Tibial nerve (tissue), 4 donors: ENCODE measurements around the gene TENM3. TPM values are rescaled to one million over a fixed set of nuclear protein-coding genes. Genes with fewer than 3 reads are reported as not detected.

Experiments
- DNase-seq, 2 donors: peaks; one replicate each; pipeline ENCODE4 v3.0.0-alpha.2; 2019; ENCODE audit warnings: low spot score in 2 of 2
- H3K27ac ChIP-seq, 4 donors: fragments of 200-600 bp; sonication (generic) in 3 of 4; one replicate each; pipeline ENCODE4 v1.5.1; 2017 to 2019; ENCODE audit warnings: mild to moderate bottlenecking in 1 of 4
- H3K27me3 ChIP-seq, 2 donors: fragments of 200-600 bp; sonication (generic) in 1 of 2; one replicate each; pipeline versions ENCODE4 v1.5.1 to v1.6.0; 2017 to 2019
- H3K36me3 ChIP-seq, 3 donors: fragments of 200-600 bp; sonication (generic); one replicate each; pipeline ENCODE4 v1.5.1; 2018 to 2019
- H3K4me1 ChIP-seq, 4 donors: fragments of 200-600 bp; sonication (generic) in 3 of 4; one replicate each; pipeline ENCODE4 v1.5.1; 2017 to 2019
- H3K4me3 ChIP-seq, 4 donors: fragments of 200-600 bp; sonication (generic) in 3 of 4; one replicate each; pipeline ENCODE4 v1.5.1; 2017 to 2019; ENCODE audit warnings: mild to moderate bottlenecking in 1 of 4, moderate library complexity in 1 of 4
- H3K9me3 ChIP-seq, 4 donors: fragments of 200-600 bp; sonication (generic) in 3 of 4; one replicate each; pipeline ENCODE4 v1.5.1; 2017 to 2019
- CTCF ChIP-seq, 5 experiments: fragments of 200-600 bp in 3 of 5; fragments of 450-650 bp in 2 of 5; sonication (generic) in 3 of 5; IDR thresholded peaks; one replicate each; pipeline ENCODE4 v1.5.1; 2016 to 2019; ENCODE audit warnings: antibody characterized with exemption in 5 of 5, mild to moderate bottlenecking in 3 of 5, moderate library complexity in 2 of 5
- EP300 ChIP-seq, 2 donors: sonication (generic); formaldehyde crosslinking; IDR thresholded peaks; one replicate each; pipeline ENCODE4 v1.6.1; 2017; ENCODE audit warnings: antibody characterized with exemption in 2 of 2, mild to moderate bottlenecking in 1 of 2
- POLR2A ChIP-seq, 2 donors: fragments of 450-650 bp; IDR thresholded peaks; one replicate each; pipeline ENCODE4 v1.6.1; 2017; ENCODE audit warnings: antibody characterized with exemption in 2 of 2, mild to moderate bottlenecking in 2 of 2, moderate library complexity in 2 of 2
- WGBS, 2 donors: methylation state at CpG; one replicate each; pipeline ENCODE4 v1.1.5; 2018; 5-methylcytosine and 5-hydroxymethylcytosine counted together
- total RNA-seq, 4 donors: library from RNA; depleted of rRNA; stranded (reverse); fragments of >200 nt; gene quantifications; one replicate each; pipeline ENCODE4 v1.1.0, GENCODE V29; 2016

TENM3 gene
- total RNA-seq, 4 donors from 2014 or later: 19.0 to 60.5 (median 29.4) TPM

DNA sequence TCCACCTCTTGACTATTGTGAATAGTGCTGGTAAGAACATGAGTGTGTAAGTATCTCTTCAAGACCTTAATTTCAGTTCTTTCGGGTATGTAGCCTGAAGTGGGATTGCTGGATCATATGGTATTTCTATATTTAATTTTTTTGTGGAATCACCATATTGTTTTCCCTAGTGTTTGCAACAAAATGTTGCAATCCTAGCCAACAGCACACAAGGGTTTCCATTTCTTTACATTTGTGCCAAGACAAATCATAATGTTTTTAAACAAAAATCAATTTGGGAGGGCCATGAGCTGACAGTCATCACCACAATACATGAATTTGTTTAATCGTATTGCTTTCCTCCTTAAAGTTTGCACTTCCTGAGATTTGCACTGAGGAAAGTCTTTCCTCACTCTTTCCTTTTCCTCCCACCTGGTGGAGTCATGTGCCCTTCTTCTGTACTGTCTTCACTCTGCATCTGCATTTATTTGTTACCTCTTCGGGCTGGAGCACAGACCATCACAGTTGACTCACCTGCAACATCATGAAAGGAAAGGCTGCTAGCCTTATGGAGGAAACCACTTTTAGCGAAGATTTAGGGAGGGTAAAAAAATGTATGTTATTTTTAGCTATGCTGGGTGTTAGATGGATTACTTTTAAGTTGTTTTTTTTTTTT, 404.6 kb downstream of the TENM3 start:
- Histone ChIP-seq H3K4me3 (no peak overlapping the region), H3K4me1 (peaks cover 0 to 22% (median 0%) of the 10 kb centered on the region in 4 donors), H3K36me3 (no peaks in the 10 kb centered on the region), H3K27ac (no peak overlapping the region), H3K27me3 (no peaks in the 10 kb centered on the region), H3K9me3 (peaks cover 0 to 9% (median 0%) of the 10 kb centered on the region in 4 donors)
- DNase-seq: no peak
- WGBS, 2 donors: 75 to 85% methylated on average over 4 of the region's 4 CpGs
- no peak for TF ChIP-seq CTCF (IDR thresholded peaks at IDR 0.05)
- TF ChIP-seq POLR2A (IDR thresholded peaks at IDR 0.05): no peak

GRCh38 chr4:182648766-182649165, 405.6 kb downstream of the TENM3 start:
- H3K36me3 ChIP-seq: no peaks in the 10 kb centered on the region
- H3K27me3 ChIP-seq: no peaks in the 10 kb centered on the region
- peaks cover 0 to 12% (median 0%) of the 10 kb centered on the region in 4 donors for H3K4me1 ChIP-seq
- DNase-seq: no peak
- no peak overlapping the region for H3K4me3 ChIP-seq
- no peak for TF ChIP-seq EP300 (IDR thresholded peaks at IDR 0.05)
- TF ChIP-seq POLR2A (IDR thresholded peaks at IDR 0.05): no peak
- no peak for TF ChIP-seq CTCF (IDR thresholded peaks at IDR 0.05)
- no peak overlapping the region for H3K27ac ChIP-seq
- peaks cover 0 to 9% (median 0%) of the 10 kb centered on the region in 4 donors for H3K9me3 ChIP-seq

GRCh38 chr4:182649698-182650477, 406.7 kb downstream of the TENM3 start:
- Histone ChIP-seq H3K4me1 (peaks cover 0 to 9% (median 0%) of the 10 kb centered on the region in 4 donors), H3K9me3 (peaks cover 0 to 9% (median 0%) of the 10 kb centered on the region in 4 donors), H3K36me3 (no peaks in the 10 kb centered on the region), H3K27me3 (no peaks in the 10 kb centered on the region), H3K4me3 (no peak overlapping the region), H3K27ac (no peak overlapping the region)
- DNase-seq: no peak
- WGBS, 2 donors: 89 to 94% methylated on average over 8 of the region's 8 CpGs
- no peak for TF ChIP-seq CTCF (IDR thresholded peaks at IDR 0.05)
- no peak for TF ChIP-seq POLR2A (IDR thresholded peaks at IDR 0.05)
- no peak for TF ChIP-seq EP300 (IDR thresholded peaks at IDR 0.05)

- Histone ChIP-seq H3K27ac (no peak overlapping the region), H3K27me3 (no peaks in the 10 kb centered on the region)
These were observed 410.4 kb downstream of the TENM3 start for GRCh38 chr4:182653596-182653995.

More at GRCh38 chr4:182653596-182653995, 410.4 kb downstream of the TENM3 start:
- 86 to 90% methylated on average over 3 of the region's 3 CpGs for WGBS, 2 donors
- TF ChIP-seq EP300 (IDR thresholded peaks at IDR 0.05) (no peak), POLR2A (IDR thresholded peaks at IDR 0.05) (no peak), CTCF (IDR thresholded peaks at IDR 0.05) (no peak)
- Histone ChIP-seq H3K4me3 (no peak overlapping the region), H3K4me1 (peaks cover 0 to 7% (median 0%) of the 10 kb centered on the region in 4 donors), H3K36me3 (peaks cover 0 to 9% (median 0%) of the 10 kb centered on the region in 3 donors), H3K9me3 (no peaks in the 10 kb centered on the region)
- DNase-seq: no peak
